MCF 10A (cell line): Measurements from ENCODE around the gene DYRK2. TPM values are rescaled to one million over a fixed set of nuclear protein-coding genes. Genes with fewer than 3 reads are reported as not detected.

ENCODE experiments used
- BruUV-seq: library from RNA; stranded (reverse); fragments of 400-500 nt; replicated peaks from 2 replicates; lab custom pipeline; 2021; lab: Mats Ljungman, UMichigan
- CTCF ChIA-PET: fragments of 300-600 bp; sonication (Branson Sonifier 250); formaldehyde crosslinking; extraction: SDS; loops from one replicate; lab custom pipeline; 2021; ENCODE audit warnings: antibody characterized with exemption, inconsistent platforms; lab: Yijun Ruan, JAX
- POLR2A ChIA-PET: fragments of 300-600, 350-650 bp; sonication (Branson Sonifier 250); formaldehyde crosslinking; extraction: SDS; loops from one replicate; lab custom pipeline; 2020; ENCODE audit warnings: antibody characterized with exemption, inconsistent platforms; lab: Yijun Ruan, JAX
- DNase-seq: peaks from one replicate; pipeline ENCODE4 v3.0.0-alpha.2; 2018; ENCODE audit not compliant: unreplicated experiment
- H3K27ac Mint-ChIP-seq: one replicate; pipeline ENCODE4 v1.8.0; 2022; ENCODE audit warnings: mild to moderate bottlenecking, low read depth, mixed read lengths; ENCODE audit not compliant: unreplicated experiment
- H3K27me3 Mint-ChIP-seq: one replicate; pipeline ENCODE4 v1.8.0; 2022; ENCODE audit warnings: mixed read lengths; ENCODE audit not compliant: insufficient read depth, unreplicated experiment
- H3K36me3 Mint-ChIP-seq: one replicate; pipeline ENCODE4 v1.8.0; 2022; ENCODE audit warnings: mild to moderate bottlenecking, moderate library complexity, mixed read lengths; ENCODE audit not compliant: insufficient read depth, unreplicated experiment
- H3K4me1 Mint-ChIP-seq: one replicate; pipeline ENCODE4 v1.8.0; 2022; ENCODE audit warnings: mixed read lengths; ENCODE audit not compliant: insufficient read depth, unreplicated experiment
- H3K4me3 Mint-ChIP-seq: one replicate; pipeline ENCODE4 v1.8.0; 2022; ENCODE audit warnings: mild to moderate bottlenecking, moderate library complexity, mixed read lengths; ENCODE audit not compliant: unreplicated experiment
- H3K9me3 Mint-ChIP-seq: one replicate; pipeline ENCODE4 v1.8.0; 2022; ENCODE audit warnings: mixed read lengths; ENCODE audit not compliant: unreplicated experiment
- intact Hi-C: fragments of 100-400 bp; cut with micrococcal nuclease; formaldehyde crosslinking; loops from 2 replicates; pipeline ENCODE4 v1.14.1; 2022
- total RNA-seq: library from RNA; stranded (reverse); gene quantifications from 2 replicates; pipeline ENCODE4 v1.2.3, GENCODE V29; 2022
- TF ChIP-seq, protein P1 (sequence below): fragments of 200-600 bp; IDR thresholded peaks from one replicate; pipeline ENCODE4 v1.8.0; 2022; ENCODE audit warnings: antibody characterized with exemption, mild to moderate bottlenecking; ENCODE audit not compliant: unreplicated experiment

Gene DYRK2
- total RNA-seq, 1 experiment from 2014 or later, result 24.6 TPM

DNA sequence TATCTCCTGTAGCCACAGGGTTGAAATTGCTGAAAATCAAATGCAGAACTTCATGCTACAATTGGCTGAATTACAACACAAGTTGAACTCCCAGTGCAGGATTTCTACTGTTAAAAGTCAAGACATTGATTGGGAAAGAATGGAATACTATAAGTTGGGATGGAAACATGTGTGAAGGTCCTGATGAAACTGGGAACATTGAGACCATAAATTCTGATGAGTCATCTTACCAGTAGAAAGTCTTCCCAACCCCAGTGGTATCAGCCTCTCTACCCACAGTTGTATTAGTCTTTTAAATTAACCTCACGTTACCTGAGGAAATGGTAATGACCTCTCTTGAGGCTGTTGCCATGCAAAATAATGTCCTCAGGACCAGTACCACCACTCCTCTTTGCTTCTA is 27.4 kb upstream of the DYRK2 start:
- ChIA-PET POLR2A (no interaction called here), CTCF (no interaction called here)
- DNase-seq, result peak; percentile 12
- no peaks in the 10 kb centered on the region for H3K9me3 Mint-ChIP-seq
- no TSS peak for BruUV-seq
- no peaks in the 10 kb centered on the region for H3K36me3 Mint-ChIP-seq
- intact Hi-C loops, result no loop called here
- TF ChIP-seq, protein P1, sequence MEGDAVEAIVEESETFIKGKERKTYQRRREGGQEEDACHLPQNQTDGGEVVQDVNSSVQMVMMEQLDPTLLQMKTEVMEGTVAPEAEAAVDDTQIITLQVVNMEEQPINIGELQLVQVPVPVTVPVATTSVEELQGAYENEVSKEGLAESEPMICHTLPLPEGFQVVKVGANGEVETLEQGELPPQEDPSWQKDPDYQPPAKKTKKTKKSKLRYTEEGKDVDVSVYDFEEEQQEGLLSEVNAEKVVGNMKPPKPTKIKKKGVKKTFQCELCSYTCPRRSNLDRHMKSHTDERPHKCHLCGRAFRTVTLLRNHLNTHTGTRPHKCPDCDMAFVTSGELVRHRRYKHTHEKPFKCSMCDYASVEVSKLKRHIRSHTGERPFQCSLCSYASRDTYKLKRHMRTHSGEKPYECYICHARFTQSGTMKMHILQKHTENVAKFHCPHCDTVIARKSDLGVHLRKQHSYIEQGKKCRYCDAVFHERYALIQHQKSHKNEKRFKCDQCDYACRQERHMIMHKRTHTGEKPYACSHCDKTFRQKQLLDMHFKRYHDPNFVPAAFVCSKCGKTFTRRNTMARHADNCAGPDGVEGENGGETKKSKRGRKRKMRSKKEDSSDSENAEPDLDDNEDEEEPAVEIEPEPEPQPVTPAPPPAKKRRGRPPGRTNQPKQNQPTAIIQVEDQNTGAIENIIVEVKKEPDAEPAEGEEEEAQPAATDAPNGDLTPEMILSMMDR, result no peak
- no peaks in the 10 kb centered on the region for H3K4me1 Mint-ChIP-seq
- no peak overlapping the region for H3K4me3 Mint-ChIP-seq
- H3K27ac Mint-ChIP-seq, result no peak overlapping the region
- H3K27me3 Mint-ChIP-seq, result no peaks in the 10 kb centered on the region

DNA sequence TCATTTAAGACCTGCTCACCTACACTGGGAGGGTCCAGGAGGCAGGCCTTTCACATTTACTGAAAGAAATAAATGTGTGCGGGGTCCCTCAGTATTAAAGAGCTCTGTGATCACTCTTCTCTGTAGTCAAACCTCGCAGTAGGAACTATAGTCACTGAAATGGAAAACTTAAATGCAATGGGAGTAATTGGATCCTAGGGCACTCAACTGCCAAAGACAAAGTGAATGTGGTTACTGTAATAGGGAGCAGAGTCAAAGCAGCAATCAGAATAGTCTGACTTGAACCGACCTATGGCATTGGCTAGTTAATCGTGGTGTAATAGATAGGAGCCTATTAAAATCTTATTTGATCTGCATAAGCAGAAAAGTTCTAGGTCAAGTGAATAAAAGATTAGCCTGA is 26.6 kb upstream of the DYRK2 start:
- Mint-ChIP-seq H3K27ac (no peak overlapping the region), H3K36me3 (no peaks in the 10 kb centered on the region), H3K9me3 (no peaks in the 10 kb centered on the region), H3K4me1 (no peaks in the 10 kb centered on the region), H3K4me3 (no peak overlapping the region), H3K27me3 (no peaks in the 10 kb centered on the region)
- ChIA-PET CTCF (no interaction called here), POLR2A (no interaction called here)
- TF ChIP-seq, protein P1, result no peak
- intact Hi-C loops, result no loop called here
- DNase-seq, result no peak
- no TSS peak for BruUV-seq

DNA sequence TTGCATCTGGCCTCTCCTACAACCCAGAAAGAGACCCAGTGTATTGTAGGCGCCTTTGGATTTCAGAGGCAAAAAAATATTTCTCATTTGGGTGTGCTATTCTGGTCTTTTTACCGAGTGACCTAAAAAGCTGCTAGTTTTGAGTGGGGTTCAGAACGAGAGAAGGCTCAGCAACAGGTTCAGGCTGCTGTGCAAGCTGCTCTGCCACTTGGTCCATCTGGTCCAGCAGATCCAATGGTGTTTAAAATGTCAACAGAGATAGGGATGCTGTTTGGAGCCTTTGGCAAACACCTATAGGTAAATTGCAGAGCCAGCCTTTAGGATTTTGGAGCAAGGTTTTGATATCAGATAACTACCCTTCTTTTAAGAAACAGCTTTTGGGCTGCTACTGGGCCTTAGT is 25.3 kb upstream of the DYRK2 start:
- Mint-ChIP-seq H3K4me1 (no peaks in the 10 kb centered on the region), H3K36me3 (no peaks in the 10 kb centered on the region), H3K4me3 (no peak overlapping the region), H3K9me3 (no peaks in the 10 kb centered on the region), H3K27ac (no peak overlapping the region), H3K27me3 (no peaks in the 10 kb centered on the region)
- ChIA-PET POLR2A (no interaction called here), CTCF (no interaction called here)
- DNase-seq, result no peak
- TF ChIP-seq, protein P1, result no peak
- BruUV-seq, result no TSS peak
- intact Hi-C loops, result no loop called here

DNA sequence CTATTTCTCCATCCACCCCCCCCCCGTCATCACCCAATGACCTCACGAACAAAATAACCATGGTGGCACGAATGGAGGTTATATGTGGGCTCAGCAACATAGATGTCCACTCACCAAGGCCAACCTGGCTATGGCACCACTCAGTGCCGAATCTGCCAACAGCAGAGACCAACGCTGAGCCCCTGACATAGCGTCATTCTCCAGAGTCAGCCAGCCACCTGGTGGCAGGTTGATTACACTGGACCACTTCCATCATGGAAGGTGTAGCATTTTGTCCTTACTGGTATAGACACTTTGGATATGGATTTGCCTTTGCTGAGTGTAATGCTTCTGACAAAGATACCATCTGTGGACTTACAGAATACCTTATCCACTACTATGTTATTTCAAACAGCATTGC is 24.2 kb upstream of the DYRK2 start:
- ChIA-PET POLR2A (no interaction called here), CTCF (no interaction called here)
- intact Hi-C loops, result no loop called here
- TF ChIP-seq, protein P1, result no peak
- no TSS peak for BruUV-seq
- Mint-ChIP-seq H3K36me3 (no peaks in the 10 kb centered on the region), H3K27ac (no peak overlapping the region), H3K4me3 (no peak overlapping the region), H3K9me3 (no peaks in the 10 kb centered on the region), H3K27me3 (no peaks in the 10 kb centered on the region), H3K4me1 (no peaks in the 10 kb centered on the region)
- DNase-seq, result no peak
